Measurements from ENCODE around the gene EFS. TPM values are rescaled to one million over a fixed set of nuclear protein-coding genes. Genes with fewer than 3 reads are reported as not detected.

The EFS gene
- total and polyA plus RNA-seq, 2 of the 8 experiments (the other 6 are each of a cell fraction or from before 2014, with no cell fraction given), result 27.8 to 28.6 TPM

GRCh38 chr14:23373041-23373440 is 8.1 kb upstream of the EFS start:
- TF ChIP-seq ATF3 (IDR thresholded peaks at IDR 0.05; ENCODE audit: insufficient read depth, low read depth, low read length) (no peak), SAP30 (IDR thresholded peaks at IDR 0.05; ENCODE audit: insufficient read depth, insufficient replicate concordance, low read length) (no peak), ZNF274 (IDR thresholded peaks at IDR 0.05; ENCODE audit: borderline replicate concordance, extremely low read depth, low read length) (no peak), TCF12 (IDR thresholded peaks at IDR 0.05; ENCODE audit: low read depth, low read length) (no peak), SUZ12 (IDR thresholded peaks at IDR 0.05; ENCODE audit: low read length) (no peak), TBP (IDR thresholded peaks at IDR 0.05; ENCODE audit: low read depth, low read length) (no peak), FOSL1 (IDR thresholded peaks at IDR 0.05; ENCODE audit: insufficient read depth, low read depth, low read length) (no peak), BACH1 (IDR thresholded peaks at IDR 0.05; ENCODE audit: low read length) (no peak), KDM1A (IDR thresholded peaks at IDR 0.05; ENCODE audit: borderline replicate concordance, low read length) (no peak), HDAC2 (IDR thresholded peaks at IDR 0.05; ENCODE audit: borderline replicate concordance in 1 of 2, low read depth in 2 of 2, low read length in 2 of 2) (no peak), NRF1 (IDR thresholded peaks at IDR 0.05; ENCODE audit: low read depth, low read length) (no peak), SRF (IDR thresholded peaks at IDR 0.05; ENCODE audit: low read depth, low read length) (no peak), SP2 (IDR thresholded peaks at IDR 0.05; ENCODE audit: low read length) (no peak)
- DNase-seq (ENCODE audit: low read depth in 1 of 2, low spot score in 2 of 2), result no peak
- POLR2A ChIA-PET (ENCODE audit: partially characterized antibody), result interaction anchor here (0.7 to 1.2 kb wide), 2 partner anchors 9 to 83 kb away, joined by 3 to 4 read pairs; no protein-coding TSS in a partner anchor
- Histone ChIP-seq H3K27me3 (replicated peaks in 1 of 4; ENCODE audit: control insufficient read depth in 3 of 4, extremely low read depth in 1 of 4, insufficient read depth in 3 of 4, low read length in 3 of 4) (peaks cover 0 to 21% (median 12%) of the 10 kb centered on the region in 4 experiments; a peak in 6 of 7 replicates), H3K9ac (replicated peaks in 1 of 4; ENCODE audit: extremely low read depth in 1 of 4, low read depth in 3 of 4, low read length in 3 of 4) (no peak overlapping the region), H4K5ac (ENCODE audit: insufficient read length, low read depth, low read length) (no peak overlapping the region), H2BK15ac (ENCODE audit: low read length) (no peak overlapping the region), H3K27ac (ENCODE audit: low read depth, low read length) (no peak overlapping the region), H3K56ac (replicated peaks; ENCODE audit: insufficient read length, low read depth, low read length) (no peak overlapping the region), H3K9me3 (ENCODE audit: insufficient read depth in 2 of 2, low read depth in 1 of 2, low read length in 1 of 2) (no peaks in the 10 kb centered on the region), H2BK20ac (ENCODE audit: low read length) (no peak overlapping the region), H4K20me1 (replicated peaks in 1 of 2; ENCODE audit: control insufficient read depth in 1 of 2, insufficient read depth in 2 of 2, low read length in 2 of 2) (no peaks in the 10 kb centered on the region), H4K91ac (replicated peaks; ENCODE audit: insufficient read length, low read length) (no peak overlapping the region), H2AFZ (ENCODE audit: low read length) (no peak overlapping the region), H2BK12ac (ENCODE audit: low read depth, low read length) (no peak overlapping the region), H3K4me3 (ENCODE audit: extremely low read depth in 1 of 4, insufficient read depth in 2 of 4, low read depth in 3 of 4, low read length in 4 of 4) (no peak overlapping the region), H3K23ac (ENCODE audit: insufficient read length) (no peak overlapping the region), H3K18ac (ENCODE audit: extremely low read depth, low read length) (no peak overlapping the region), H2AK5ac (ENCODE audit: low read depth, low read length) (no peak overlapping the region), H4K8ac (ENCODE audit: extremely low read depth, insufficient read depth, low read length) (no peak overlapping the region), H3K14ac (ENCODE audit: insufficient read length) (no peak overlapping the region), H3K79me2 (ENCODE audit: control insufficient read depth in 1 of 2, insufficient read depth in 2 of 2, low read length in 2 of 2) (no peaks in the 10 kb centered on the region), H3K4me1 (replicated peaks in 1 of 4; ENCODE audit: control insufficient read depth in 3 of 4, insufficient read depth in 4 of 4, low read length in 3 of 4) (peaks cover 0 to 10% (median 3%) of the 10 kb centered on the region in 4 experiments; a peak in 3 of 7 replicates), H2BK120ac (replicated peaks; ENCODE audit: low read depth, low read length) (no peak overlapping the region), H3K4me2 (ENCODE audit: insufficient read depth in 1 of 2, low read depth in 2 of 2, low read length in 2 of 2) (no peak overlapping the region), H3K4ac (replicated peaks; ENCODE audit: insufficient read length, low read depth, low read length) (no peak overlapping the region), H2BK5ac (ENCODE audit: low read depth, low read length) (no peak overlapping the region), H3K23me2 (ENCODE audit: low read depth, low read length) (no peaks in the 10 kb centered on the region), H3K36me3 (ENCODE audit: control insufficient read depth in 2 of 4, insufficient read depth in 4 of 4, low read length in 3 of 4) (no peaks in the 10 kb centered on the region), H3K79me1 (ENCODE audit: low read depth, low read length) (no peaks in the 10 kb centered on the region)
- WGBS, 2 experiments (ENCODE audit: extremely low coverage in 1 of 2, insufficient coverage in 1 of 2, insufficient read length in 1 of 2, insufficient replicate concordance in 2 of 2, low coverage in 1 of 2, low lambda C conversion rate in 2 of 2, missing lambda C conversion rate in 1 of 2), result 91% methylated on average over 3 of the region's 3 CpGs; no CpG with 5 or more reads in 1 of the 2 experiments
- FAIRE-seq, result no peak
- CTCF ChIA-PET (ENCODE audit: partially characterized antibody), result interaction anchor here (0.5 to 15.0 kb wide), 5 partner anchors 12 to 457 kb away, joined by 3 to 333 read pairs (median 4); partner anchors contain the start of genes EFS and SLC22A17
